Measurements from ENCODE around the gene ADAMTSL1. TPM values are rescaled to one million over a fixed set of nuclear protein-coding genes. Genes with fewer than 3 reads are reported as not detected.

ADAMTSL1 gene
- polyA plus RNA-seq, 2 of the 4 experiments (the other 2 are of a cell fraction) = 0.03 TPM; not detected in 1

DNA sequence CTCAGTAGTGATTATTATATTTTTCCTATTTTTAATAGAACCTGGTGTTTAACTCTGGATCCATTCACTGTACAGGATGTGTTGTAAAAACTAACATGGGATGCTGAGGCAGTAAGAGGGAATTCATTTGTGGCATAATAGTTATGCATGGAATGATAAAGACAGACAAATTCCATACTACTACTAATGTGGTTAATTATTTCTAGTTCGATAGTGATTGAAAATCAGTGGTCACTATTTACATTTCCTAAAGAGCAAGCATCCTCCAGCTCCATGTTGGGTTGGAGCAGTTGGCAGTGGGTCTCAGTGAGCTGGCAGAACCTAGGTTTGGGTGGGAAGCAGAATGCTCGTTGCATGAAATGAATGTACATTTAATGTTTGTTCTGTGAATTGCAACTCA, 436.5 kb downstream of the ADAMTSL1 start:
- CTCF ChIA-PET = interaction anchor here (1.0 kb wide), 1 partner anchor 47 kb away, joined by 3 read pairs; no protein-coding TSS in a partner anchor
- 6% methylated on average over 2 of the region's 2 CpGs for WGBS (ENCODE audit: missing lambda C conversion rate)
- DNase-seq (ENCODE audit: low read depth in 1 of 2, low spot score in 1 of 2) (no peak), FAIRE-seq (no peak), ATAC-seq (no peak)
- H3K9me3 ChIP-seq = no peaks in the 10 kb centered on the region
- H3K4me2 ChIP-seq = no peak overlapping the region
- no peak overlapping the region for H3K27ac ChIP-seq
- no peak for TF ChIP-seq RNF2 (IDR thresholded peaks at IDR 0.05; ENCODE audit: borderline replicate concordance, low read depth)
- TF ChIP-seq FOSB (CRISPR knock-in tag; IDR thresholded peaks at IDR 0.05) = no peak
- TF ChIP-seq NR3C1 (IDR thresholded peaks at IDR 0.05) = no peak
- no peak for TF ChIP-seq EP300 (IDR thresholded peaks at IDR 0.05)
- no peak for TF ChIP-seq CBX8 (IDR thresholded peaks at IDR 0.05)
- TF ChIP-seq BCL3 (IDR thresholded peaks at IDR 0.05) = no peak
- TF ChIP-seq, protein P1, sequence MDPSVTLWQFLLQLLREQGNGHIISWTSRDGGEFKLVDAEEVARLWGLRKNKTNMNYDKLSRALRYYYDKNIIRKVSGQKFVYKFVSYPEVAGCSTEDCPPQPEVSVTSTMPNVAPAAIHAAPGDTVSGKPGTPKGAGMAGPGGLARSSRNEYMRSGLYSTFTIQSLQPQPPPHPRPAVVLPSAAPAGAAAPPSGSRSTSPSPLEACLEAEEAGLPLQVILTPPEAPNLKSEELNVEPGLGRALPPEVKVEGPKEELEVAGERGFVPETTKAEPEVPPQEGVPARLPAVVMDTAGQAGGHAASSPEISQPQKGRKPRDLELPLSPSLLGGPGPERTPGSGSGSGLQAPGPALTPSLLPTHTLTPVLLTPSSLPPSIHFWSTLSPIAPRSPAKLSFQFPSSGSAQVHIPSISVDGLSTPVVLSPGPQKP (IDR thresholded peaks at IDR 0.05; ENCODE audit: low read depth, low read length) = no peak
- no peak for TF ChIP-seq EHF (CRISPR knock-in tag; IDR thresholded peaks at IDR 0.05)
- no peak for TF ChIP-seq ZC3H11A (IDR thresholded peaks at IDR 0.05)
- TF ChIP-seq RAD21 (conservative IDR thresholded peaks at IDR 0.05 in 1 of 2, IDR thresholded peaks at IDR 0.05 in 1 of 2) = no peak
- no peak for TF ChIP-seq CHD4 (IDR thresholded peaks at IDR 0.05; ENCODE audit: borderline replicate concordance)
- TF ChIP-seq BHLHE40 (IDR thresholded peaks at IDR 0.05; ENCODE audit: low read depth, low read length) = no peak
- no peak for TF ChIP-seq TP53 (CRISPR knock-in tag; IDR thresholded peaks at IDR 0.05)
- TF ChIP-seq FOSL2 (IDR thresholded peaks at IDR 0.05) = no peak
- TF ChIP-seq FOSL2 (CRISPR knock-in tag; IDR thresholded peaks at IDR 0.05) = no peak
- TF ChIP-seq NPAS2 (CRISPR knock-in tag; IDR thresholded peaks at IDR 0.05; ENCODE audit: borderline replicate concordance) = no peak
- POLR2A ChIA-PET = no interaction called here
- H3K4me1 ChIP-seq = no peaks in the 10 kb centered on the region
- H3K4me3 ChIP-seq = no peak overlapping the region

GRCh38 chr9:18910916-18911315, 437.0 kb downstream of the ADAMTSL1 start:
- CTCF ChIA-PET = interaction anchor here (0.5 to 1.0 kb wide), 2 partner anchors 43 to 47 kb away, joined by 3 to 4 read pairs; no protein-coding TSS in a partner anchor

More at GRCh38 chr9:18910916-18911315, 437.0 kb downstream of the ADAMTSL1 start:
- H3K9me3 ChIP-seq = no peaks in the 10 kb centered on the region
- TF ChIP-seq, protein P2, sequence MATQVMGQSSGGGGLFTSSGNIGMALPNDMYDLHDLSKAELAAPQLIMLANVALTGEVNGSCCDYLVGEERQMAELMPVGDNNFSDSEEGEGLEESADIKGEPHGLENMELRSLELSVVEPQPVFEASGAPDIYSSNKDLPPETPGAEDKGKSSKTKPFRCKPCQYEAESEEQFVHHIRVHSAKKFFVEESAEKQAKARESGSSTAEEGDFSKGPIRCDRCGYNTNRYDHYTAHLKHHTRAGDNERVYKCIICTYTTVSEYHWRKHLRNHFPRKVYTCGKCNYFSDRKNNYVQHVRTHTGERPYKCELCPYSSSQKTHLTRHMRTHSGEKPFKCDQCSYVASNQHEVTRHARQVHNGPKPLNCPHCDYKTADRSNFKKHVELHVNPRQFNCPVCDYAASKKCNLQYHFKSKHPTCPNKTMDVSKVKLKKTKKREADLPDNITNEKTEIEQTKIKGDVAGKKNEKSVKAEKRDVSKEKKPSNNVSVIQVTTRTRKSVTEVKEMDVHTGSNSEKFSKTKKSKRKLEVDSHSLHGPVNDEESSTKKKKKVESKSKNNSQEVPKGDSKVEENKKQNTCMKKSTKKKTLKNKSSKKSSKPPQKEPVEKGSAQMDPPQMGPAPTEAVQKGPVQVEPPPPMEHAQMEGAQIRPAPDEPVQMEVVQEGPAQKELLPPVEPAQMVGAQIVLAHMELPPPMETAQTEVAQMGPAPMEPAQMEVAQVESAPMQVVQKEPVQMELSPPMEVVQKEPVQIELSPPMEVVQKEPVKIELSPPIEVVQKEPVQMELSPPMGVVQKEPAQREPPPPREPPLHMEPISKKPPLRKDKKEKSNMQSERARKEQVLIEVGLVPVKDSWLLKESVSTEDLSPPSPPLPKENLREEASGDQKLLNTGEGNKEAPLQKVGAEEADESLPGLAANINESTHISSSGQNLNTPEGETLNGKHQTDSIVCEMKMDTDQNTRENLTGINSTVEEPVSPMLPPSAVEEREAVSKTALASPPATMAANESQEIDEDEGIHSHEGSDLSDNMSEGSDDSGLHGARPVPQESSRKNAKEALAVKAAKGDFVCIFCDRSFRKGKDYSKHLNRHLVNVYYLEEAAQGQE (IDR thresholded peaks at IDR 0.05) = no peak
- TF ChIP-seq MAZ (IDR thresholded peaks at IDR 0.05; ENCODE audit: borderline replicate concordance, low read depth, low read length) (no peak), ESRRA (IDR thresholded peaks at IDR 0.05; ENCODE audit: borderline replicate concordance, low read length) (no peak), CBX8 (IDR thresholded peaks at IDR 0.05) (no peak), PHF8 (IDR thresholded peaks at IDR 0.05; ENCODE audit: borderline replicate concordance, low read depth) (no peak), POLR2A (IDR thresholded peaks at IDR 0.05; ENCODE audit: low read length) (no peak)
- POLR2A ChIA-PET = no interaction called here
- H3K4me1 ChIP-seq = no peaks in the 10 kb centered on the region
- no peak overlapping the region for H3K27ac ChIP-seq
- no peak overlapping the region for H3K4me2 ChIP-seq
- DNase-seq (ENCODE audit: low read depth in 1 of 2, low spot score in 1 of 2) = no peak
- ATAC-seq = no peak
- H3K4me3 ChIP-seq = no peak overlapping the region
- WGBS (ENCODE audit: missing lambda C conversion rate) = 27% methylated on average over 6 of the region's 6 CpGs
- FAIRE-seq = no peak
